HepG2 (cell line): ENCODE data around the gene MOK. TPM values are rescaled to one million over a fixed set of nuclear protein-coding genes. Genes with fewer than 3 reads are reported as not detected.

ENCODE experiments used
- GABPA ChIP-seq, 2 experiments: IDR thresholded peaks; 2 replicates each; pipeline ENCODE4 v1.6.1; 2011 to 2016; ENCODE audit warnings: low read depth in 2 of 2, low read length in 1 of 2, missing biosample characterization in 1 of 2, missing genetic modification characterization in 1 of 2
- HOXA3 ChIP-seq: sonication (generic); formaldehyde crosslinking; IDR thresholded peaks from 2 replicates; pipeline ENCODE4 v1.5.0; 2020; ENCODE audit warnings: missing genetic modification reagents
- JDP2 ChIP-seq: sonication (generic); formaldehyde crosslinking; IDR thresholded peaks from 2 replicates; pipeline ENCODE4 v1.8.1; 2022; ENCODE audit warnings: missing genetic modification reagents, borderline replicate concordance
- JUND ChIP-seq: sonication (generic); formaldehyde crosslinking; IDR thresholded peaks from 2 replicates; pipeline ENCODE4 v1.8.0; 2022; ENCODE audit warnings: mild to moderate bottlenecking, missing genetic modification reagents
- MBNL3 ChIP-seq: fragments of 250-450 bp; sonication (Bioruptor Pico); conservative IDR thresholded peaks from 2 replicates; pipeline ENCODE4 v1.8.0; 2022; ENCODE audit warnings: mild to moderate bottlenecking, inconsistent platforms
- NBN ChIP-seq: fragments of 450-650 bp; conservative IDR thresholded peaks from 2 replicates; pipeline ENCODE4 v1.6.1; 2017
- NCOA1 ChIP-seq: sonication (generic); formaldehyde crosslinking; IDR thresholded peaks from 2 replicates; pipeline ENCODE4 v1.9.0; 2021; ENCODE audit warnings: missing genetic modification reagents
- PHF21A ChIP-seq: sonication (generic); formaldehyde crosslinking; IDR thresholded peaks from 2 replicates; pipeline ENCODE4 v1.5.0; 2020; ENCODE audit warnings: mild to moderate bottlenecking, missing genetic modification reagents
- RARG ChIP-seq: sonication (generic); formaldehyde crosslinking; IDR thresholded peaks from 2 replicates; pipeline ENCODE4 v1.4.0; 2020; ENCODE audit warnings: low read depth, mild to moderate bottlenecking, missing genetic modification reagents
- TCF12 ChIP-seq, 2 experiments: fragments of 450-650 bp in 1 of 2; sonication (generic) in 1 of 2; formaldehyde crosslinking in 1 of 2; IDR thresholded peaks; 2 replicates each; pipeline versions ENCODE4 v1.6.1 to v1.8.0; 2017 to 2022; ENCODE audit warnings: antibody characterized with exemption in 1 of 2, mild to moderate bottlenecking in 1 of 2, missing genetic modification reagents in 1 of 2, moderate library complexity in 1 of 2
- ZBTB1 ChIP-seq: sonication (generic); formaldehyde crosslinking; IDR thresholded peaks from 2 replicates; pipeline ENCODE4 v1.4.0; 2020; ENCODE audit warnings: missing genetic modification reagents, borderline replicate concordance
- ZFP36 ChIP-seq: fragments of 150-350 bp; IDR thresholded peaks from 2 replicates; pipeline ENCODE4 v1.6.1; 2018; ENCODE audit warnings: borderline replicate concordance, low read length, low read depth; ENCODE audit not compliant: partially characterized antibody
- ZFP62 ChIP-seq: sonication (generic); formaldehyde crosslinking; IDR thresholded peaks from 2 replicates; pipeline ENCODE4 v1.4.0; 2020; ENCODE audit warnings: missing genetic modification reagents
- ZNF563 ChIP-seq: sonication (generic); formaldehyde crosslinking; IDR thresholded peaks from 2 replicates; pipeline ENCODE4 v1.8.0; 2022; ENCODE audit warnings: mild to moderate bottlenecking, moderate library complexity, missing genetic modification reagents
- ZNF670 ChIP-seq: sonication (generic); formaldehyde crosslinking; IDR thresholded peaks from 2 replicates; pipeline ENCODE4 v1.8.0; 2022; ENCODE audit warnings: mild to moderate bottlenecking, missing genetic modification reagents, borderline replicate concordance
- polyA plus RNA-seq, 8 experiments: library from polyadenylated mRNA; depleted of rRNA in 3 of 8; stranded (reverse) in 7 of 8; unstranded in 1 of 8; fragments of >200 nt; fragmentation: Illumina TruSeq in 4 of 8; extraction: Trizol in 4 of 8; gene quantifications; 2 replicates each; pipeline versions ENCODE4 v1.2.1 to v1.2.3, GENCODE V29; 2011 to 2016; ENCODE audit warnings: low read depth in 4 of 8, missing spikeins in 1 of 8, mixed read lengths in 1 of 8; ENCODE audit not compliant: insufficient read depth in 1 of 8
- total RNA-seq, 5 experiments: library from RNA; depleted of rRNA; stranded (reverse); fragments of >200 nt; fragmentation: Illumina TruSeq; extraction: Trizol; gene quantifications; 2 replicates each; pipeline ENCODE4 v1.2.3, GENCODE V29; 2016; ENCODE audit warnings: low read depth in 1 of 5
- TF ChIP-seq, protein P1 (sequence below): sonication (generic); formaldehyde crosslinking; IDR thresholded peaks from 2 replicates; pipeline ENCODE4 v1.4.0; 2020; ENCODE audit warnings: mild to moderate bottlenecking, missing genetic modification reagents
- TF ChIP-seq, protein P2 (sequence below): sonication (generic); formaldehyde crosslinking; IDR thresholded peaks from 2 replicates; pipeline ENCODE4 v1.4.0; 2020; ENCODE audit warnings: mild to moderate bottlenecking, low read depth, missing genetic modification reagents
- TF ChIP-seq, protein P3 (sequence below): fragments of 450-650 bp; IDR thresholded peaks from 2 replicates; pipeline ENCODE4 v1.6.1; 2017
- TF ChIP-seq, protein P4 (sequence below): sonication (generic); formaldehyde crosslinking; IDR thresholded peaks from 2 replicates; pipeline ENCODE4 v1.5.0; 2020; ENCODE audit warnings: mild to moderate bottlenecking, low read depth, missing genetic modification reagents, borderline replicate concordance

MOK gene
- total and polyA plus RNA-seq, 2 of the 13 experiments (the other 11 are each of a cell fraction or from before 2014, with no cell fraction given), result 15.3 to 16.9 TPM

DNA sequence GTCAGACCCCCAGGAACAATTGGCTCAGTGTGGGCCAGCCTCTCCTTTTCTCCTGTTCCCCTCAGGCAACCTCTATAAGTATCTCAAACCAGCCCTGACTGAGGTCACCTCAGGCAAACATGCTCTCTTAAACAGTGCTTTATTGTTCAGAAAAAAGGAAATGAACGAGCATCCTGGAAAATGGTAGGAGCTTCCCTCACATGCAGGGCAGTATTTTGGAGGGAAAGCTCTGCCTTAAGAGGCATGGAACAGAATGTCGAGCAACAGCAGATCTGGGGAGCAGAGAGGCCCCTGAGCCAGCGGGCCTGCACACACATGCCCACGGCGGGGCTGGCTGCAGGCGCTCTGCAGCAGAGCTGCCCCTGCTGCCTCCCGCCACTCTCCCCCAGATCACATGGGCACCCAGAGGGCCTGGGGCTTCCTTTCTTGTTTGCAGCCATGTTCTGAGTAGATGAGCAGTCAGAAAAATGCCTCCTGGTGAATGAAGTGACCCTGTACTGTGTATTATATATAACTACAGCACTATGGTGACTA, 42.0 kb downstream of the MOK start (continued):
- TF ChIP-seq, protein P1, sequence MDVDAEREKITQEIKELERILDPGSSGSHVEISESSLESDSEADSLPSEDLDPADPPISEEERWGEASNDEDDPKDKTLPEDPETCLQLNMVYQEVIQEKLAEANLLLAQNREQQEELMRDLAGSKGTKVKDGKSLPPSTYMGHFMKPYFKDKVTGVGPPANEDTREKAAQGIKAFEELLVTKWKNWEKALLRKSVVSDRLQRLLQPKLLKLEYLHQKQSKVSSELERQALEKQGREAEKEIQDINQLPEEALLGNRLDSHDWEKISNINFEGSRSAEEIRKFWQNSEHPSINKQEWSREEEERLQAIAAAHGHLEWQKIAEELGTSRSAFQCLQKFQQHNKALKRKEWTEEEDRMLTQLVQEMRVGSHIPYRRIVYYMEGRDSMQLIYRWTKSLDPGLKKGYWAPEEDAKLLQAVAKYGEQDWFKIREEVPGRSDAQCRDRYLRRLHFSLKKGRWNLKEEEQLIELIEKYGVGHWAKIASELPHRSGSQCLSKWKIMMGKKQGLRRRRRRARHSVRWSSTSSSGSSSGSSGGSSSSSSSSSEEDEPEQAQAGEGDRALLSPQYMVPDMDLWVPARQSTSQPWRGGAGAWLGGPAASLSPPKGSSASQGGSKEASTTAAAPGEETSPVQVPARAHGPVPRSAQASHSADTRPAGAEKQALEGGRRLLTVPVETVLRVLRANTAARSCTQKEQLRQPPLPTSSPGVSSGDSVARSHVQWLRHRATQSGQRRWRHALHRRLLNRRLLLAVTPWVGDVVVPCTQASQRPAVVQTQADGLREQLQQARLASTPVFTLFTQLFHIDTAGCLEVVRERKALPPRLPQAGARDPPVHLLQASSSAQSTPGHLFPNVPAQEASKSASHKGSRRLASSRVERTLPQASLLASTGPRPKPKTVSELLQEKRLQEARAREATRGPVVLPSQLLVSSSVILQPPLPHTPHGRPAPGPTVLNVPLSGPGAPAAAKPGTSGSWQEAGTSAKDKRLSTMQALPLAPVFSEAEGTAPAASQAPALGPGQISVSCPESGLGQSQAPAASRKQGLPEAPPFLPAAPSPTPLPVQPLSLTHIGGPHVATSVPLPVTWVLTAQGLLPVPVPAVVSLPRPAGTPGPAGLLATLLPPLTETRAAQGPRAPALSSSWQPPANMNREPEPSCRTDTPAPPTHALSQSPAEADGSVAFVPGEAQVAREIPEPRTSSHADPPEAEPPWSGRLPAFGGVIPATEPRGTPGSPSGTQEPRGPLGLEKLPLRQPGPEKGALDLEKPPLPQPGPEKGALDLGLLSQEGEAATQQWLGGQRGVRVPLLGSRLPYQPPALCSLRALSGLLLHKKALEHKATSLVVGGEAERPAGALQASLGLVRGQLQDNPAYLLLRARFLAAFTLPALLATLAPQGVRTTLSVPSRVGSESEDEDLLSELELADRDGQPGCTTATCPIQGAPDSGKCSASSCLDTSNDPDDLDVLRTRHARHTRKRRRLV, result no peak
- TF ChIP-seq ZFP62 (no peak), NCOA1 (CRISPR knock-in tag) (no peak), ZNF670 (CRISPR knock-in tag) (no peak), NBN (no peak), MBNL3 (CRISPR knock-in tag) (no peak), TCF12 (IDR thresholded peaks at IDR 0.05) (no peak), TCF12 (CRISPR knock-in tag; IDR thresholded peaks at IDR 0.05) (no peak), ZBTB1 (no peak), JDP2 (no peak), ZFP36 (no peak), ZNF563 (CRISPR knock-in tag) (no peak), RARG (CRISPR knock-in tag) (no peak), GABPA (IDR thresholded peaks at IDR 0.05; ENCODE audit: low read depth, low read length) (no peak), GABPA (CRISPR knock-in tag; IDR thresholded peaks at IDR 0.05; ENCODE audit: low read depth) (no peak), PHF21A (CRISPR knock-in tag) (peak; percentile 70), JUND (CRISPR knock-in tag) (no peak), HOXA3 (peak; percentile 86)
- TF ChIP-seq, protein P2, sequence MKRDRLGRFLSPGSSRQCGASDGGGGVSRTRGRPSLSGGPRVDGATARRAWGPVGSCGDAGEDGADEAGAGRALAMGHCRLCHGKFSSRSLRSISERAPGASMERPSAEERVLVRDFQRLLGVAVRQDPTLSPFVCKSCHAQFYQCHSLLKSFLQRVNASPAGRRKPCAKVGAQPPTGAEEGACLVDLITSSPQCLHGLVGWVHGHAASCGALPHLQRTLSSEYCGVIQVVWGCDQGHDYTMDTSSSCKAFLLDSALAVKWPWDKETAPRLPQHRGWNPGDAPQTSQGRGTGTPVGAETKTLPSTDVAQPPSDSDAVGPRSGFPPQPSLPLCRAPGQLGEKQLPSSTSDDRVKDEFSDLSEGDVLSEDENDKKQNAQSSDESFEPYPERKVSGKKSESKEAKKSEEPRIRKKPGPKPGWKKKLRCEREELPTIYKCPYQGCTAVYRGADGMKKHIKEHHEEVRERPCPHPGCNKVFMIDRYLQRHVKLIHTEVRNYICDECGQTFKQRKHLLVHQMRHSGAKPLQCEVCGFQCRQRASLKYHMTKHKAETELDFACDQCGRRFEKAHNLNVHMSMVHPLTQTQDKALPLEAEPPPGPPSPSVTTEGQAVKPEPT (CRISPR knock-in tag), result no peak
- TF ChIP-seq, protein P3, sequence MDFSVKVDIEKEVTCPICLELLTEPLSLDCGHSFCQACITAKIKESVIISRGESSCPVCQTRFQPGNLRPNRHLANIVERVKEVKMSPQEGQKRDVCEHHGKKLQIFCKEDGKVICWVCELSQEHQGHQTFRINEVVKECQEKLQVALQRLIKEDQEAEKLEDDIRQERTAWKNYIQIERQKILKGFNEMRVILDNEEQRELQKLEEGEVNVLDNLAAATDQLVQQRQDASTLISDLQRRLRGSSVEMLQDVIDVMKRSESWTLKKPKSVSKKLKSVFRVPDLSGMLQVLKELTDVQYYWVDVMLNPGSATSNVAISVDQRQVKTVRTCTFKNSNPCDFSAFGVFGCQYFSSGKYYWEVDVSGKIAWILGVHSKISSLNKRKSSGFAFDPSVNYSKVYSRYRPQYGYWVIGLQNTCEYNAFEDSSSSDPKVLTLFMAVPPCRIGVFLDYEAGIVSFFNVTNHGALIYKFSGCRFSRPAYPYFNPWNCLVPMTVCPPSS, result no peak
- TF ChIP-seq, protein P4, sequence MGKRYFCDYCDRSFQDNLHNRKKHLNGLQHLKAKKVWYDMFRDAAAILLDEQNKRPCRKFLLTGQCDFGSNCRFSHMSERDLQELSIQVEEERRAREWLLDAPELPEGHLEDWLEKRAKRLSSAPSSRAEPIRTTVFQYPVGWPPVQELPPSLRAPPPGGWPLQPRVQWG (CRISPR knock-in tag), result no peak
